ACC112 (cell line): ENCODE results near the gene TRMO.
A peak's percentile ranks its signal among the peaks of the same experiment; 100 is the strongest.

ENCODE experiments used
- H2AFZ ChIP-seq: fragments of 200-600 bp; sonication (generic); one replicate; pipeline ENCODE4 v1.6.0; 2017; ENCODE audit warnings: antibody characterized with exemption, low read length; ENCODE audit not compliant: unreplicated experiment
- H3K27ac ChIP-seq: fragments of 200-600 bp; sonication (generic); 2 replicates; pipeline ENCODE4 v1.5.1; 2014; ENCODE audit warnings: low read depth, mild to moderate bottlenecking, antibody characterized with exemption, low read length, moderate library complexity
- H3K27me3 ChIP-seq: fragments of 200-600 bp; sonication (generic); 2 replicates; pipeline ENCODE4 v1.6.1; 2014; ENCODE audit warnings: mild to moderate bottlenecking, antibody characterized with exemption, low read length, moderate library complexity, mixed read lengths; ENCODE audit not compliant: insufficient read depth
- H3K36me3 ChIP-seq: fragments of 200-600 bp; sonication (generic); 2 replicates; pipeline ENCODE4 v1.6.1; 2016; ENCODE audit warnings: mild to moderate bottlenecking, antibody characterized with exemption, low read length, moderate library complexity, mixed read lengths; ENCODE audit not compliant: insufficient read depth
- H3K4me1 ChIP-seq: fragments of 200-600 bp; sonication (generic); one replicate; pipeline ENCODE4 v1.6.1; 2016; ENCODE audit warnings: low read length, mixed read lengths; ENCODE audit not compliant: insufficient read depth, unreplicated experiment, control insufficient read depth
- H3K4me3 ChIP-seq: fragments of 200-600 bp; sonication (generic); 2 replicates; pipeline ENCODE4 v1.5.1; 2014; ENCODE audit warnings: mild to moderate bottlenecking, low read depth, low read length
- H3K79me2 ChIP-seq: fragments of 200-600 bp; sonication (generic); one replicate; pipeline ENCODE4 v1.6.0; 2016; ENCODE audit warnings: low read length; ENCODE audit not compliant: control insufficient read depth, unreplicated experiment, insufficient read depth

Gene TRMO

DNA sequence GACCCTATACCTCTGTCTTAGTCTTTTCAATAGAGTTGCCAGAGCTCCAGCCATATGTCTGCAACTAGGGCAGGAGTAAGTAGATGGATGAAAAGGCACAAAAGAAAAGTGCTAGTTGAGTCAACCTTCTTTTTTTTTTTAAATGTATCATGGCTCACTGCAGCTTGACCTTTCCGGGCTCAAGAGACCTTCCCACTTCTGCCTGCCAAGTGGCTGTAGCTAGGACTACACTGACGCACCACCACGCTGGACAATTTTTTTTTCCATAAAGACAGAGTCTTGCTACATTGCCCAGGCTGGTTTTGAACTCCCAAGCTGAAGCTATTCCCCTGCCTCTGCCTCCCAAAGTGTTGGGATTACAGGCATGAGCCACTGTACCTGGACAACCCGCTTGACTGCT, 42.0 kb downstream of the TRMO start:
- Histone ChIP-seq H3K4me1 (peaks cover 22% of the 10 kb centered on the region), H2AFZ (no peak overlapping the region), H3K4me3 (no peak overlapping the region), H3K27me3 (no peaks in the 10 kb centered on the region), H3K27ac (no peak overlapping the region), H3K36me3 (no peaks in the 10 kb centered on the region), H3K79me2 (no peaks in the 10 kb centered on the region)

- Histone ChIP-seq H3K4me1 (peaks cover 22% of the 10 kb centered on the region), H3K27me3 (no peaks in the 10 kb centered on the region), H2AFZ (no peak overlapping the region), H3K4me3 (no peak overlapping the region), H3K36me3 (no peaks in the 10 kb centered on the region), H3K79me2 (no peaks in the 10 kb centered on the region), H3K27ac (peak overlapping the region; percentile 95)
Measured at GRCh38 chr9:97876061-97876460, 46.2 kb downstream of the TRMO start.

DNA sequence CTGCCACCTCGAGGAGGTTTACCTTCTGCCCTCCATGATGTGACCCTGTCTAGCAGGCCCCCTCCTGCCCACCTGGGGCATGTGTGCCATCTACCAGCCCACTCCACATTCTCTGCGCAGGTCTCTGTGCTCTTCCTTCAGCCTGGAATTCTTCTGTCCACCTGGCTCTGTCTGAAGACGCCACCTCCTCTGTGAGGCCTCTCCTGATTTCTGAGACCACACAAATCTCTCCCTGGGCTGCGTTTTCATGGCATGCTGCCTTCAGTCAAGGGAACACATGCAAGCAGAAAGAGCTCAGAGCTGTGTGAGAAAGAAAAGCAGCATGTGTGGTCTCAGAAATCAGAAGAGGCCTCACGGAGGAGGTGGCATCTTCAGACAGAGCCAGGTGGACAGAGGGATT, 47.2 kb downstream of the TRMO start:
- Histone ChIP-seq H3K79me2 (no peaks in the 10 kb centered on the region), H3K27me3 (no peaks in the 10 kb centered on the region), H3K4me3 (no peak overlapping the region), H3K27ac (no peak overlapping the region), H3K36me3 (no peaks in the 10 kb centered on the region), H2AFZ (no peak overlapping the region), H3K4me1 (peaks cover 19% of the 10 kb centered on the region)

DNA sequence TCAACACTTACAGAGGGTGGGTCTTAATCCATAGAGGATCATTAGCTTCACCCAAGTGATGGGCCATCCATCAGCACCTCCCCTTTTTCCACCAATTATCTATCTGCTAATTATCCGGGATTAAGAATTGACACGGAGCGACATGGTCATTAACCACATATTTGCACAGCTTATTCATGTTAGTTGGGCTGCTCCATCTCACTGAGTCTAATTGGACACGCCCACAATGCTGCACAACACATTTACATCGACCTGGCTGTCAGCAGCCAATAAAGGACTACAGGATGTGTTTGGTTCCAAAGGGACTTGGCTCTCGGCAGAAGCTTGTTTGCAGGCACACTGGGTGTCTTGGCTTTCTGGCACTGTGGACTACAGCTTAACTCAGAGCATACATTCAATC, 47.7 kb downstream of the TRMO start:
- Histone ChIP-seq H2AFZ (no peak overlapping the region), H3K4me1 (peaks cover 16% of the 10 kb centered on the region), H3K36me3 (no peaks in the 10 kb centered on the region), H3K79me2 (no peaks in the 10 kb centered on the region), H3K27me3 (no peaks in the 10 kb centered on the region), H3K27ac (no peak overlapping the region), H3K4me3 (no peak overlapping the region)

DNA sequence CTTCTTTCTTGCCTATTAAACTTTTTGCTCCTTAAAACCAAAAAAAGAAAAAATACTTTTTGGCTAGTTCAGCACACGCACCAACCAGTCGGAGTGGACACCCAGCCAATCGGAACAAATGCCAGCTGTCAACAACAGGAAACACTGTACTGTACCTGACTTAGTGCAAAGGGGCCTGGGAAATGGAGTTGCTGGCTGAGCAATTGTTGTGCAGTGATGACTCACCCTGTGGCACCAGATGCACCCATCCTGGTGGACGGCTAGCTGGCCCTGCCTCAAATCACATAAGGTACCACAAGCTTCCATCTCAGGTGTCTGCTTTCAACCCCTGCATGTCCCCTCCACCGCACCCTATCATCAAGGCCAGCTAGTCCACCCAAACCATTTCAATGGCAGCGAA, 48.4 kb downstream of the TRMO start:
- H3K27me3 ChIP-seq = peaks cover 4% of the 10 kb centered on the region; the same call in 1 of the 2 replicates
- H3K4me3 ChIP-seq = no peak overlapping the region
- no peaks in the 10 kb centered on the region for H3K79me2 ChIP-seq
- H2AFZ ChIP-seq = no peak overlapping the region
- H3K27ac ChIP-seq = no peak overlapping the region
- H3K36me3 ChIP-seq = no peaks in the 10 kb centered on the region
- H3K4me1 ChIP-seq = peaks cover 16% of the 10 kb centered on the region

- no peak overlapping the region for H2AFZ ChIP-seq
Measured at GRCh38 chr9:97873425-97873824, 48.9 kb downstream of the TRMO start.

GRCh38 chr9:97868859-97869258, 53.4 kb downstream of the TRMO start:
- H2AFZ ChIP-seq = no peak overlapping the region
- H3K27me3 ChIP-seq = peaks cover 34% of the 10 kb centered on the region
- no peaks in the 10 kb centered on the region for H3K4me1 ChIP-seq
- no peaks in the 10 kb centered on the region for H3K79me2 ChIP-seq
- no peak overlapping the region for H3K27ac ChIP-seq
- no peaks in the 10 kb centered on the region for H3K36me3 ChIP-seq
- H3K4me3 ChIP-seq = no peak overlapping the region

More at GRCh38 chr9:97873425-97873824, 48.9 kb downstream of the TRMO start:
- H3K4me3 ChIP-seq = no peak overlapping the region
- H3K36me3 ChIP-seq = no peaks in the 10 kb centered on the region
- no peaks in the 10 kb centered on the region for H3K79me2 ChIP-seq
- peaks cover 8% of the 10 kb centered on the region; the same call in 1 of the 2 replicates for H3K27me3 ChIP-seq
- no peak overlapping the region for H3K27ac ChIP-seq
- peaks cover 16% of the 10 kb centered on the region for H3K4me1 ChIP-seq

GRCh38 chr9:97866848-97867247, 55.5 kb downstream of the TRMO start:
- no peak overlapping the region for H3K4me3 ChIP-seq

DNA sequence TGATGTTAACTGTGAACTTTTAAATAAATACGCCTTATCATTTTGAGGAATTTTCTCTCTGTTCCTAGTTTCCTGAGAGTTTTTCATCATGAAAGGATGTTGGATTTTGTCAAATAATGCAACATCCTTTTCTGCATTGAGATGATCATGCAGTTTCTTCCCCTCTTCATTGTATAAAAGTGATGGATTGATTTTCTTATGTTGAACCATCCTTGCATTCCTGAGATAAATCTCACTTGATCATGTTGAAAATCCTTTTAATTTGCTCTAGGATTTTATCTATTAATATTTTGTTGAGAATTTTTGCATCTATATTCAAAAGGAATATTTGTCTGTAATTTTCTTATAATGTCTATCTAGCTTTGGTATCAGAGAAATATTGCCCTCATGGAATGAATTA, 56.0 kb downstream of the TRMO start:
- Histone ChIP-seq H3K36me3 (no peaks in the 10 kb centered on the region), H2AFZ (no peak overlapping the region), H3K4me3 (no peak overlapping the region), H3K79me2 (no peaks in the 10 kb centered on the region), H3K27me3 (peaks cover 54% of the 10 kb centered on the region), H3K4me1 (no peaks in the 10 kb centered on the region), H3K27ac (no peak overlapping the region)

More at GRCh38 chr9:97866848-97867247, 55.5 kb downstream of the TRMO start:
- H2AFZ ChIP-seq = no peak overlapping the region
- no peaks in the 10 kb centered on the region for H3K79me2 ChIP-seq
- H3K4me1 ChIP-seq = no peaks in the 10 kb centered on the region
- no peaks in the 10 kb centered on the region for H3K36me3 ChIP-seq
- no peak overlapping the region for H3K27ac ChIP-seq
- peaks cover 52% of the 10 kb centered on the region for H3K27me3 ChIP-seq

GRCh38 chr9:97864396-97864795, 57.9 kb downstream of the TRMO start:
- Histone ChIP-seq H3K27me3 (peaks cover 73% of the 10 kb centered on the region), H3K79me2 (no peaks in the 10 kb centered on the region), H2AFZ (no peak overlapping the region), H3K36me3 (no peaks in the 10 kb centered on the region), H3K4me3 (no peak overlapping the region), H3K4me1 (no peaks in the 10 kb centered on the region), H3K27ac (no peak overlapping the region)

- no peak overlapping the region for H3K4me3 ChIP-seq
- H3K27ac ChIP-seq = no peak overlapping the region
- no peaks in the 10 kb centered on the region for H3K4me1 ChIP-seq
- no peak overlapping the region for H2AFZ ChIP-seq
- no peaks in the 10 kb centered on the region for H3K36me3 ChIP-seq
- H3K79me2 ChIP-seq = no peaks in the 10 kb centered on the region
- peaks cover 76% of the 10 kb centered on the region for H3K27me3 ChIP-seq
Measured at GRCh38 chr9:97863314-97863713, 59.0 kb downstream of the TRMO start.
